HG02642 (cell line): Measurements from ENCODE around the gene SLC22A23.

Experiments used
- ATAC-seq: cut with Tn5 transposase; IDR thresholded peaks from one replicate; pipeline ENCODE4 v1.9.1; 2021; ENCODE audit warnings: mild to moderate bottlenecking; ENCODE audit not compliant: unreplicated experiment, poor library complexity

The SLC22A23 gene

GRCh38 chr6:3326184-3326971 lies 130.5 kb downstream of the SLC22A23 start:
- ATAC-seq, result no peak

- ATAC-seq, result no peak
Measured at GRCh38 chr6:3325210-3325609, 131.6 kb downstream of the SLC22A23 start.

- ATAC-seq, result no peak
Measured at GRCh38 chr6:3324262-3324942, 132.4 kb downstream of the SLC22A23 start.

DNA sequence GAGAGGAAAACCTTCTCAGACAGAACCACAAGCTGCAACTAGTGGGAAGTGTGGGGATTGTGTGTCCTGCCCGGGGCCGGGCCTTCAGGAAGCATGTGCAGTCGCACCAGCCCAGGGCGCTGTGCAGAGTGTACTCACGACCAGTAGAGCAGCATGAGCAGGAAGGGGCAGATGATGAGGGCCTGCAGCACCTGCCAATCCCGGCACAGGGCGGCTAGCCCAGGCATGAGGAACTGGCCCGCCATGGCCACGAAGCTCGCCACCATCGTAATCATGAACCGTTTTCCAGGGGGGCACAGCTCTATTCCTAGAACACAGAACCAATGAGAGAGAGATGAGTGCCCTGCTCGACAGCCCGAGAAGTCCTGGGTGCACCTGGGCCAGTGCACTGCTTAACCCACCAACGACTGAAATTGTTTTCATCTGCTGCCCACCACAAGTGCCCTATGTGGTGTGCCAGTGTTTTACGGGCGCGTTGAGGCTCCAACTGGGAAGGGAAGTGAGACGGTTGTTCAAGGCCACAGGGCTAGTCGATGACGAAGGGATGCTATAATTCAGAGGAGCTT lies 133.1 kb downstream of the SLC22A23 start:
- no peak for ATAC-seq

- no peak for ATAC-seq
Measured at GRCh38 chr6:3323148-3323547, 133.7 kb downstream of the SLC22A23 start.

GRCh38 chr6:3322366-3322890 lies 134.4 kb downstream of the SLC22A23 start:
- no peak for ATAC-seq

- ATAC-seq, result no peak
Measured at GRCh38 chr6:3321875-3322274, 135.0 kb downstream of the SLC22A23 start.

DNA sequence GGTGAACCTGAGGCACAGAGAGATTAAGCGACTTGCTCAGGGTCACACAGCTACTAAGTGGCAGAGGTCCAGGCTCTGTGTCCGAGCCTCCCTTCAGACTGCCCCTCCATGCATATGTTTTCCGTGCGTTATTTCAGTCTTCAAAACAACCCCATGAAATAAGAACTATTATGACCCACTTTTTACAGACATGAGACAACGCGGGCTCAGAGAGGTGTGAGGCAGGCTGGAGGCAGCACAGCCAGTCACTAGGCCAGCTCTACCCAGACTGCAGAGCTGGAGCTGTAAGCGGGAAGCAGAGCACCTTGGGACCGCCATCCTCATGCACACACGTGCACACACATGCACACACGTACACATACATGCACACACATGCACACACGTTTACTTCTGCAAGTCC lies 135.8 kb downstream of the SLC22A23 start:
- ATAC-seq, result no peak

GRCh38 chr6:3320238-3320811 lies 136.5 kb downstream of the SLC22A23 start:
- no peak for ATAC-seq

GRCh38 chr6:3319610-3320200 lies 137.1 kb downstream of the SLC22A23 start:
- no peak for ATAC-seq

- no peak for ATAC-seq
Measured at GRCh38 chr6:3318821-3319540, 137.9 kb downstream of the SLC22A23 start.

DNA sequence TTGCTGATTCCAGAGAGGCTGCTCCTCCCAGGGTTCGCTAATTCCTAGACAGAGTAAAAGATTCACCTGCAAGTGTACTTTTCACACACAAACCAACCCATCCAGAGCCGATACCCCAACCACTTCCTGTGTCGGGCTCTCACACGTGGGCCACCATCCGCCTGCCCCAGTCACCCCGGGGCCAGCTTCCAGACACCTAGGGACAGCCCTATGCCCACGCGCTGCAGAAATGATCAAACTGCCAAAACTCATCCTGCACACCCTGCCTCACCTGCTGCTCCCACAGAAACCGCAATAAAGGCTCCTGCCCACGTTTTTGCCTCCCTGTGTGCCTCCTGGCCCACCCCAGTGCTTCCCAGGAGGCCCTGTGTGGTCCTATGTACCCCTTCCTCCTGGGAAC lies 138.6 kb downstream of the SLC22A23 start:
- no peak for ATAC-seq

DNA sequence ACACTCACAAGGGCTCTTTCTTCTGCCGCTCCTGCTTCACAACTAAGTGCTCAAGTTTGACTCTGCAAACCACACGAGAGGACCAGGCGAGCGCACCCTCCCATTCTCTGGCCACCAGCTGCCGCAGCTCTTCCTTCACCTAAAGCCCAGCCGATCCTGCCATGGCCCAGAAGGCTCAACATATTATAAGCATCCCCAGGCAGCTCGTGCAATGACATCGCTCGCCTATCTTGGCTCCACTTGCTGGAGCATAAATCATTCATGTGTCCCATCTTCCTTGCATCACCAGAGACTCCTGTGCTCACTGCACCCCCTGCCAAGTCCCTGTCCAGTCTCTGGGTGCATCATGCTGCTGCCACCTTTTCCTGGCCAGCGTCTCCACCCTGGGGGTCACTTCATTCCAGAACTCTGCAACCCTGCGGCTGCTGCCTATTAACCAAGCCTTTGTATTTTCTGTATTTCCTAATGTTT lies 139.1 kb downstream of the SLC22A23 start:
- ATAC-seq, result no peak

GRCh38 chr6:3316818-3317217 lies 140.0 kb downstream of the SLC22A23 start:
- no peak for ATAC-seq

DNA sequence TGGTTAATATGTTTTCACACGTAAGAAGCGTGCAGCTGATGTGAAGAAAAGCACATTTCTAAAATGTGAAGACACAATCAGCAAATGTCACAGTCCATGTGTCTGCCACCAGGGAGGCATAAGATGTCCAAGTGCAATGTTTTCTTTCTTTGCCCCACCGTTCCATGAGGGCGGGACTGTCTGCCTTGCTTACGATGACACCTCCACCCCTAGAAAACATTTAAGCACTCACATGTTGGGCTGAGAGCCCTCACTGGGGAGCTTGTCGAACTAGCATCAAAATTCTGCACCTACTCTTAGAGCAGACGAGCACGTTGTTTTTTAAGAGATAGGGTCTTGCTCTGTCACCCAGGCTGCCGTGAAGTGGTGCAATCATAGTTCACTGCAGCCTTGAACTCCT lies 140.5 kb downstream of the SLC22A23 start:
- ATAC-seq, result no peak

GRCh38 chr6:3315841-3316240 lies 141.0 kb downstream of the SLC22A23 start:
- no peak for ATAC-seq

GRCh38 chr6:3314621-3315467 lies 142.0 kb downstream of the SLC22A23 start:
- ATAC-seq, result no peak

DNA sequence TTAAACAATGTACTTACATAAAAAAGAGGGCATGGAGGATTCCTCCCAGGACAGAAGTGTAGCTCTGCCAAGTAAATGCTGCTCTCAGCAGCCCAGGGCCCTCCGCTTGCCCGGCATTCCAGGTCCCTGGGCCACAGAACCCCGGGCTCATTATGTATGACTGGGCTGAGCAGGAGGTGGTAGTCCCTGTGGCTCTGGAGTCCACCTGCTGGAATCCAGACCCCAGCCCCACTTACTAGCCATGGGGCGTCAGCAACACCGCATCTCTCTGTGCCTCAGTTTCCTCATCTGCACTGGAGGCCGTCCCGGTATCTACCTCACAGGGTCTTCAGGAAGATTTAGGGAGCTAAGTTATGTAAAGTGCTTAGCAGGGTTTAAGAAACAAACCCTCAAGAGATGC lies 142.7 kb downstream of the SLC22A23 start:
- no peak for ATAC-seq
